ENCODE results near the gene IFNB1. TPM values are rescaled to one million over a fixed set of nuclear protein-coding genes. Genes with fewer than 3 reads are reported as not detected.

The IFNB1 gene
- total and polyA plus RNA-seq, 8 donors, result not detected

DNA sequence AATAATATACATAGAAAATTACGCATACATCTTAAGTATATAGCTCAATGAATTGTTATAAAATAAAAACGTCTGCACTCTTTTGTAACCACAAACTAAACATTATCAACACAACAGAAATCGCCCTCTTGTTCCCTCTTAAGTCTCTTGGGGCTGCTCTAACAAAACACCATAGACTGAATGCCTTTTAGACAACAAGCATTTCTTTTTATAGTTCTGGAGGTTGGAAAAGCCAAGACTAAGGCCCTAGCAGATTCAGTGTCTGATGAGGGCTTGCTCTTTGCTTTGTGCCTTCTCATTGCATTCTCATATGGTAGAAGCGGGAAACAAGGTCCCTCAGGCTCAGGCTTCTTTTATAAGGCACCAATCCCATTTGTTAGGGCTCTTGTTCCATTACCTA, 4.9 kb upstream of the IFNB1 start:
- 55 to 68% methylated on average over 4 of the region's 4 CpGs for WGBS, 2 donors
- intact Hi-C loops (cut with DNase I), result no loop called here
- ATAC-seq (no peak), FAIRE-seq (no peak), DNase-seq (no peak)
- no peaks in the 10 kb centered on the region for H3K27me3 ChIP-seq
- H3K4me3 ChIP-seq, result no peak overlapping the region
- H3K36me3 ChIP-seq, result no peaks in the 10 kb centered on the region
- no peaks in the 10 kb centered on the region for H3K9me3 ChIP-seq
- no peak overlapping the region for H3K27ac ChIP-seq
- H3K4me1 ChIP-seq, result no peaks in the 10 kb centered on the region
- TF ChIP-seq, protein P1, sequence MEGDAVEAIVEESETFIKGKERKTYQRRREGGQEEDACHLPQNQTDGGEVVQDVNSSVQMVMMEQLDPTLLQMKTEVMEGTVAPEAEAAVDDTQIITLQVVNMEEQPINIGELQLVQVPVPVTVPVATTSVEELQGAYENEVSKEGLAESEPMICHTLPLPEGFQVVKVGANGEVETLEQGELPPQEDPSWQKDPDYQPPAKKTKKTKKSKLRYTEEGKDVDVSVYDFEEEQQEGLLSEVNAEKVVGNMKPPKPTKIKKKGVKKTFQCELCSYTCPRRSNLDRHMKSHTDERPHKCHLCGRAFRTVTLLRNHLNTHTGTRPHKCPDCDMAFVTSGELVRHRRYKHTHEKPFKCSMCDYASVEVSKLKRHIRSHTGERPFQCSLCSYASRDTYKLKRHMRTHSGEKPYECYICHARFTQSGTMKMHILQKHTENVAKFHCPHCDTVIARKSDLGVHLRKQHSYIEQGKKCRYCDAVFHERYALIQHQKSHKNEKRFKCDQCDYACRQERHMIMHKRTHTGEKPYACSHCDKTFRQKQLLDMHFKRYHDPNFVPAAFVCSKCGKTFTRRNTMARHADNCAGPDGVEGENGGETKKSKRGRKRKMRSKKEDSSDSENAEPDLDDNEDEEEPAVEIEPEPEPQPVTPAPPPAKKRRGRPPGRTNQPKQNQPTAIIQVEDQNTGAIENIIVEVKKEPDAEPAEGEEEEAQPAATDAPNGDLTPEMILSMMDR (IDR thresholded peaks at IDR 0.05), result no peak

DNA sequence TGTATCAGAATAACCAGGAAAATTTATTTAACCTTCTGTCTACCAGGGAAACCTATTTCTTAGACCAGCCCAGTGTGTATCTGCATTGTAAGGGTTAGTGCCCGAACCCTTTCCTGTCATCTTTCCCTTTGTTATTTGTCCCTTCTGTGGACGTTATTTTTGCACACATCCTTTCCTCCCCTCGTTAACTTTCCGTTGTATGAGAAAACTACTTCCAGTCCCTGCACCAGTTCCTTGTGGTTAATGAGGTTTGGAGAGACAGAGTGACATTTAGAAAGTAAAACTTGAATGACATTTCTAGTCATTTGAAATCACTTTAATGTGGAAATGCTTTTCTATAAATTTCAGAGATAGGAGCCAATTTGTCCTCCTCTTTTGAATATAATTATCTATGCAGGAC, 4.3 kb upstream of the IFNB1 start:
- no peak overlapping the region for H3K27ac ChIP-seq
- DNase-seq, result no peak
- no peaks in the 10 kb centered on the region for H3K9me3 ChIP-seq
- intact Hi-C loops (cut with DNase I), result no loop called here
- no peaks in the 10 kb centered on the region for H3K27me3 ChIP-seq
- H3K4me1 ChIP-seq, result no peaks in the 10 kb centered on the region
- no peaks in the 10 kb centered on the region for H3K36me3 ChIP-seq
- no peak for ATAC-seq
- FAIRE-seq, result no peak
- whole genome bisulfite sequencing, 2 donors, result 45 to 54% methylated on average over 4 of the region's 4 CpGs
- TF ChIP-seq, protein P1 (IDR thresholded peaks at IDR 0.05), result no peak
- H3K4me3 ChIP-seq, result no peak overlapping the region

DNA sequence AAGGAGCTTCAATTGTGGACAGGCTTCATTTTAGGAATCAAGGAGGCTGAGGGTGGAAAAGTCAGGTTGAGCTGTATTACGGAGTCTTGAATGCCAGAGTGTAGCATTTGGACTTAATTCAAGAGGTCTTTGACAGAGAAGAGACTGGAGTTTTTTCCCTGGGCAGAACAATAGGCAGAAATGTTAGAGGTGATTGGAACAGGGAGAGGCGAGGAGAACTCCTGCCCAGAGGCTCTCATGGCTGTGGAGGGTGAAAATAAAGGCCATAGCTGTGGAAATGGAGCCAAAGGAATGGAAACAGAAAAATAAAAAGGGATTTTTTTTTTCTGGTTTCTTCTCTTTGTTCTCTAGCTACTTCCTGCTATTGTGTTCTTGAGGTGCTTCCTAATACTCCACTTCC, 3.7 kb upstream of the IFNB1 start:
- Histone ChIP-seq H3K4me3 (no peak overlapping the region), H3K9me3 (no peaks in the 10 kb centered on the region), H3K27me3 (no peaks in the 10 kb centered on the region), H3K4me1 (no peaks in the 10 kb centered on the region), H3K36me3 (no peaks in the 10 kb centered on the region), H3K27ac (no peak overlapping the region)
- WGBS, 2 donors, result 73 to 82% methylated on average over 2 of the region's 2 CpGs
- FAIRE-seq, result no peak
- intact Hi-C loops (cut with DNase I), result no loop called here
- no peak for DNase-seq
- ATAC-seq, result no peak
- TF ChIP-seq, protein P1 (IDR thresholded peaks at IDR 0.05), result no peak

- ATAC-seq (no peak), FAIRE-seq (no peak), DNase-seq (no peak)
- 90 to 100% methylated on average over 1 of the region's 1 CpG for WGBS, 2 donors
- TF ChIP-seq, protein P1 (IDR thresholded peaks at IDR 0.05), result no peak
- Histone ChIP-seq H3K27ac (no peak overlapping the region), H3K4me1 (no peaks in the 10 kb centered on the region), H3K27me3 (no peaks in the 10 kb centered on the region), H3K4me3 (no peak overlapping the region), H3K36me3 (no peaks in the 10 kb centered on the region), H3K9me3 (no peaks in the 10 kb centered on the region)
- intact Hi-C loops (cut with DNase I), result no loop called here
Observed at GRCh38 chr9:21080793-21081192, 3.1 kb upstream of the IFNB1 start.

DNA sequence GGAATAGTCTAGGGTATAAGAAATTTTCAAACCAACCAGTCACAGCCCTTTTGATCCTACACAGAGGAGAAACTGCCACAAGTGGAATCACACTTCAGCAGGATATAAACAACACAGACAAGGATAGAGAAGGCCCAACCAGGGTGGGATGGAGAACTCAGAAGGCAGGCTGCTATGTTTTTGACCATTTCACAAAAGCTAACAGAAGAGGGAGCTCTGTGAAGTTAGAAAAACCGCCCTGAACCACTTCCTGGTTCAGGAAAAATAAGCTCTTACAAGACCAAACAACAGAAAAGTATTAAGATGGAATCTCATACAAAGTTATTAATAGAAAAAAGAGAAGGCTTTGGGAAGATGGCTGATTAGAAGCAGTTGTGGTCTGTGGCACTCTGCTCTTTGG, 960 bp upstream of the IFNB1 start:
- TF ChIP-seq, protein P1 (IDR thresholded peaks at IDR 0.05), result no peak
- DNase-seq, result no peak
- intact Hi-C loops (cut with DNase I), result no loop called here
- Histone ChIP-seq H3K4me1 (no peaks in the 10 kb centered on the region), H3K9me3 (no peaks in the 10 kb centered on the region), H3K27ac (no peak overlapping the region), H3K4me3 (no peak overlapping the region), H3K36me3 (no peaks in the 10 kb centered on the region), H3K27me3 (no peaks in the 10 kb centered on the region)
- no peak for FAIRE-seq
- 69 to 74% methylated on average over 1 of the region's 1 CpG for WGBS, 2 donors
- no peak for ATAC-seq

Measured in pancreas (tissue), 10 donors.